ENCODE measurements around the gene ATP6V0E1. TPM values are rescaled to one million over a fixed set of nuclear protein-coding genes. Genes with fewer than 3 reads are reported as not detected.
"Not testable (repeated sequence)": the region's sequence is repeated elsewhere in the genome, so short reads cannot be mapped to it uniquely, and the experiment has no call there.

Gene ATP6V0E1
- polyA plus RNA-seq, 5 donors, result 153 to 164 (median 159) TPM

DNA sequence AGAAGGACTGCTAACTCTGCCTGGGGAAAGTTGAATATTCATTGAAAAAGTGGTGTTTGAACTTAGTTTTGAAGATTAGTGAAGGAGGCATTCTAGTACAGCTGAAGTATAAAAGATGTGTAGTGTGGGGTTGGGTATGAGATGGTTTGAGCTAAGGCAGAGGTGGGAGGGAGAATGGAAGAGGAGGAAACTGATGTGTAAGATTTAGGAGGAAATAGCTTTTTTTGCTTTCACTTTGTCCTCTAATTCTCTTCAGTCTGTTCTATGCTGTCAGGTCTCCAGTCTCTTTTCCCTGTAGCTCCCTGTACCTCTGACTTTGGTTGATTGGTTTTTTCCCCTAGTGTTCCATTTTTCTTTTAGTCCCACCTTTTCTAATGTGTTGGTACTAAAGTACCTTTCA lies 81.6 kb downstream of the ATP6V0E1 start:
- DNase-seq, result no peak

DNA sequence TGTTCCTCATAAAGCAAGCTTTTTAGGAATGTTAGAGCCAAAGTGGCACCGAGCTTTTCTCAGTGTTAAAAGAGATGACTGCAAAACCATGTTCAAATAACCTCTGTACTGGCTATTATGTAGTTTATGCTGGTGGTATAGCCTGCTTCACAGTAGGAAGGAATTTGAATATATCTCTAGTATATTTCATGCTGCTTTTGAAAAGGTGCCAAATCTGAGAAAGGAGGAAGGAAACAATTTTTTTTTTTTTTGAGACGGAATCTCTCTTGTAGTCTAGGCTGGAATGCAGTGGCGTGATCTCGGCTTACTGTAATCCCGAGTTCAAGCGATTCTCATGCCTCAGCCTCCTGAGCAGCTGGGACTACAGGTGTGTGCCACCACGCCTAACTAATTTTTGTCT lies 86.1 kb downstream of the ATP6V0E1 start:
- no peak for DNase-seq

DNA sequence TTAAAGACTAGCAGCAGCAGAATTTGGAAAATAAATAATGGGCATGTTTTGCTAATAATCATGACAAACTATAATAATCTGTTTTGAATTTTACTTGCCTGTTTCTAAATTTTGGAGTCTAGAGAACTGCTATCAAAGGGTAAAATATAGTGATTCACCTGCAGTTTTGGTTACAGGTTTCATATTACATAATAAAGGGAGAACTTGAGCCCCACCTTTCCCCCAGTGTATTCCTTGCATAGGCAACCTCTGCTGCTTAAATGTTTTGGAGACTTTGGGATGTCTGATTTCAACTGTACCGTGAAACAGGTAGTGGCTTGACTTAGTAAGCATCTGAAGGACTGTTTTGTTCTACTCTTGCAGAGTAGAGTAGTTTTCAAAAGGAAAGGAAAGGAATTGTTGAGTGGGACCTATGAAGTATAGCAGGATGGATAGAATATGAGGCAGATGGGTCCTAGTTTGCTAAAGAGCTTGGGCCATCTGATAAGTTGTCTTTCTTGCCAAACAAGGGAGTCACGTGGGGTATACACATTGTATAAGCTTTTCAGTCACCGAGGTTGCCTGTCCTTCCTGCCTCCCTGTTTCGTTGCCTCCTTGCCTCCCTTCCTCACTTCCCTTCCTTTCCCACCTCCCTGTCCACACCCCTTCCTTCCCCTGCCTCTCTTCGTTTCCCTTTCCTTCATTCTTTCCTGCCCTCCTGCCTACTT lies 91.7 kb downstream of the ATP6V0E1 start:
- no peak for DNase-seq

DNA sequence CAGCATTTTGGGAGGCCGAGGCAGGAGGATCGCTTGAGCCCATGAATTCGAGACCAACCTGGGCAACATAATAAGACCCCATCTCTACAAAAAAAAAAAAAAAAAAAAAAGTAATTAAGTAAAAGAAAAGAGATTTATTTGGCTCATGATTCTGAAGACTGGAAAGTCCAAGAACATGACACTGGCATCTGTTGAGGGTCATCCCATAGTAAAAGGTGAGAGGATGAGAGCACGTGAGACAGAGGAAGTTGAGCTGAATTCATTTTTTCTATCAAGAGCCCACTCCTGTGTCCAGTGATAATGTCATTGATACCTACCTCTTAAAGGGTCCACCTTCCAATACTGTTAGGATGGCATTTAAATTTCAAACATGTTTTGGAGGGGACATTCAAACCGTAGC lies 92.4 kb downstream of the ATP6V0E1 start:
- DNase-seq, result no peak

DNA sequence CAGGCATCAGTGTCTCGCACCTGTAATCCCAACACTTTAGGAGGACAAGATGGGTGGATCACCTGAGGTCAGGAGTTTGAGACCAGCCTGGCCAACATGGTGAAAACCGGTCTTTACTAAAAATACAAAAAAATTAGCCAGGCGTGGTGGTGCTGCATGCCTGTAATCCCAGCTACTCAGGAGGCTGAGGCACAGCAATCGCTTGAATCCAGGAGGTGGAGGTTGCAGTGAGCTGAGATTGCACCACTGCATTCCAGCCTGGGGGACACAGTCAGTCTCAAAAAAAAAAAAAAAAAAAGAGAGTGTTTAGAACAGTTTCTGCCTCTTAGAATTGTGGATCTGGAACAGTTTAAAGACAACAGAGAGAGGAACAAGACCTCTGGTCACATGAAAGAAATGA lies 92.9 kb downstream of the ATP6V0E1 start:
- DNase-seq, result not testable (repeated sequence)

DNA sequence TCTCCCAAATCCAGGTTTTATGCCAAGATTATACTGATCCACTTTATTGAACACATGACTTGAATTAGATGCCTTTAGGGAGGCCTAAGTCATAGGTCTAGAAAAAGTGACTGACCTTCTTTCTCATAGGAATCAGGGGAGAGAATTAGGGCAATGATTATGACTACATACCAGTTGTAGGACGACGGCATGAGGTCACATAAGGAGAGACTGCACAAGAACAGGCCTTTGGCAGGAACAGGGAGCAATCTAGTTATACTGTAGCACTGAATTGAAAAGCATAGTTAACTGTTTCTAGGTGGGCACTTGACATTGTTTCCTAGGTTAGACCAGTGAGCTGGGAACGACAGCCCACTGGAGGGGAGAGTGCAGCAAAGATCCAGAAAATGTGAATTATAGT lies 95.3 kb downstream of the ATP6V0E1 start:
- DNase-seq, result no peak

Other genes starting within 250 kb of the ATP6V0E1 start
- gene DUSP1, start 212.6 kb upstream of the ATP6V0E1 start, polyA plus RNA-seq (ENCODE audit: insufficient read depth in 1 of 5, insufficient read length in 5 of 5, low replicate concordance in 1 of 5), result 100 to 1,000 TPM in 4 of 5 donors, 10 to 100 TPM in 1; 48.9 to 336 (median 223) TPM
- gene ERGIC1, start 149.5 kb upstream of the ATP6V0E1 start, polyA plus RNA-seq (ENCODE audit: insufficient read depth in 1 of 5, insufficient read length in 5 of 5, low replicate concordance in 1 of 5), result 100 to 1,000 TPM; 112 to 127 (median 121) TPM
- gene RPL26L1, start 24.3 kb upstream of the ATP6V0E1 start, polyA plus RNA-seq (ENCODE audit: insufficient read depth in 1 of 5, insufficient read length in 5 of 5, low replicate concordance in 1 of 5), result 10 to 100 TPM; 42.0 to 51.9 (median 46.7) TPM
- 10 to 100 TPM in 4 of 5 donors, 1 to 10 TPM in 1; 9.3 to 21.6 (median 18.9) TPM for gene CREBRF, start 72.6 kb downstream of the ATP6V0E1 start, polyA plus RNA-seq (ENCODE audit: insufficient read depth in 1 of 5, insufficient read length in 5 of 5, low replicate concordance in 1 of 5)
- gene BNIP1, start 160.8 kb downstream of the ATP6V0E1 start, polyA plus RNA-seq (ENCODE audit: insufficient read depth in 1 of 5, insufficient read length in 5 of 5, low replicate concordance in 1 of 5), result 10 to 100 TPM; 11.5 to 16.1 (median 14.6) TPM